HepG2 (cell line): Measurements from ENCODE around the gene BCORL1. TPM values are rescaled to one million over a fixed set of nuclear protein-coding genes. Genes with fewer than 3 reads are reported as not detected.

Experiments used
- ATAC-seq: fragments of 200-7000 bp; cut with Tn5 transposase; 3 replicates; pipeline ENCODE4 v1.9.1; 2020; ENCODE audit warnings: mild to moderate bottlenecking, moderate library complexity
- BruUV-seq: library from RNA; stranded (reverse); fragments of 400-500 nt; replicated peaks from 2 replicates; lab custom pipeline; 2021; lab: Mats Ljungman, UMichigan
- CTCF ChIA-PET: fragments of 300-600 bp; formaldehyde crosslinking; extraction: SDS; loops from one replicate; lab custom pipeline; 2021; ENCODE audit warnings: low total read pairs, inconsistent platforms, low intra/inter-chr PET ratio; lab: Yijun Ruan, JAX
- POLR2A ChIA-PET: fragments of 350-600 bp; sonication (Branson Sonifier 250); formaldehyde crosslinking; loops from one replicate; lab custom pipeline; 2020; ENCODE audit warnings: antibody characterized with exemption, inconsistent platforms; lab: Yijun Ruan, JAX
- DNase-seq: peaks from one replicate; pipeline ENCODE4 v3.0.0-alpha.2; 2015; ENCODE audit warnings: low spot score
- FAIRE-seq: peaks from 3 replicates; lab custom pipeline; 2011; peaks lifted over from hg19 to GRCh38; lab: Jason Lieb, UNC
- H2AFZ ChIP-seq: one replicate; pipeline ENCODE4 v1.6.1; 2011; ENCODE audit warnings: low read length, inconsistent platforms
- H3K27ac ChIP-seq: fragments of 300-600 bp; 3 replicates; pipeline ENCODE4 v1.8.0; 2011; ENCODE audit warnings: mixed run types, mild to moderate bottlenecking, mixed read lengths, low read length, inconsistent platforms; ENCODE audit not compliant: insufficient read depth; ENCODE audit errors: extremely low read length
- H3K27me3 ChIP-seq, 2 experiments: fragments of 200-600 bp in 1 of 2; 2 replicates in 1 of 2; 3 replicates in 1 of 2; pipeline versions ENCODE4 v1.6.0 to v1.8.0; 2011; ENCODE audit warnings: low read length in 2 of 2, mild to moderate bottlenecking in 2 of 2, moderate library complexity in 2 of 2, inconsistent platforms in 1 of 2; ENCODE audit not compliant: insufficient read depth in 2 of 2, control insufficient read depth in 1 of 2
- H3K36me3 ChIP-seq, 2 experiments: fragments of 200-600 bp in 1 of 2; replicated peaks in 1 of 2; 2 replicates in 1 of 2; 3 replicates in 1 of 2; pipeline versions ENCODE4 v1.5.1 to v1.8.0; 2011; ENCODE audit warnings: low read length in 2 of 2, inconsistent platforms in 1 of 2; ENCODE audit not compliant: insufficient read depth in 2 of 2, control insufficient read depth in 1 of 2
- H3K4me1 ChIP-seq: 2 replicates; pipeline ENCODE4 v1.5.1; 2012; ENCODE audit warnings: low read length, inconsistent platforms; ENCODE audit not compliant: insufficient read depth
- H3K4me2 ChIP-seq: 2 replicates; pipeline ENCODE4 v1.6.0; 2011; ENCODE audit warnings: low read depth, low read length, inconsistent platforms
- H3K4me3 ChIP-seq, 3 experiments: fragments of 200-600 bp in 1 of 3; sonication (generic), shearing (Covaris generic) in 1 of 3; replicated peaks in 1 of 3; 2 replicates each; pipeline ENCODE4 v1.5.1; 2011 to 2016; ENCODE audit warnings: low read length in 3 of 3, inconsistent platforms in 2 of 3, low read depth in 2 of 3, mild to moderate bottlenecking in 2 of 3, control low read depth in 1 of 3, mixed read lengths in 1 of 3; ENCODE audit not compliant: insufficient read depth in 1 of 3
- H3K79me2 ChIP-seq: one replicate; pipeline ENCODE4 v1.6.1; 2011; ENCODE audit warnings: low read length, inconsistent platforms; ENCODE audit not compliant: insufficient read depth
- H3K9ac ChIP-seq: 2 replicates; pipeline ENCODE4 v1.6.0; 2011; ENCODE audit warnings: mild to moderate bottlenecking, low read depth, low read length, inconsistent platforms; ENCODE audit not compliant: insufficient read depth
- H3K9me3 ChIP-seq: 2 replicates; pipeline ENCODE4 v1.5.1; 2012; ENCODE audit warnings: mild to moderate bottlenecking, low read length
- H4K20me1 ChIP-seq: 2 replicates; pipeline ENCODE4 v1.6.0; 2011; ENCODE audit warnings: inconsistent platforms, mild to moderate bottlenecking, low read length, moderate library complexity; ENCODE audit not compliant: insufficient read depth
- ADNP ChIP-seq: sonication (generic); formaldehyde crosslinking; IDR thresholded peaks from 2 replicates; pipeline ENCODE4 v1.4.0; 2020; ENCODE audit warnings: missing genetic modification reagents
- GPN1 ChIP-seq: sonication (generic); formaldehyde crosslinking; IDR thresholded peaks from 2 replicates; pipeline ENCODE4 v1.5.1; 2020; ENCODE audit warnings: missing genetic modification reagents, borderline replicate concordance
- ZBTB42 ChIP-seq: sonication (generic); formaldehyde crosslinking; IDR thresholded peaks from 2 replicates; pipeline ENCODE4 v1.5.0; 2020; ENCODE audit warnings: mild to moderate bottlenecking, missing genetic modification reagents
- ZC3H13 ChIP-seq: sonication (generic); formaldehyde crosslinking; IDR thresholded peaks from 2 replicates; pipeline ENCODE4 v1.8.1; 2023; ENCODE audit warnings: mild to moderate bottlenecking, missing genetic modification reagents, moderate library complexity
- ZNF713 ChIP-seq: sonication (generic); formaldehyde crosslinking; IDR thresholded peaks from 2 replicates; pipeline ENCODE4 v1.4.0; 2020; ENCODE audit warnings: mild to moderate bottlenecking, missing genetic modification reagents
- ZNF773 ChIP-seq: sonication (generic); formaldehyde crosslinking; IDR thresholded peaks from 2 replicates; pipeline ENCODE4 v1.4.0; 2020; ENCODE audit warnings: missing genetic modification reagents, borderline replicate concordance
- WGBS: methylation state at CpG from one replicate; pipeline ENCODE4 v1.1.6; 2017; ENCODE audit warnings: low lambda C conversion rate; 5-methylcytosine and 5-hydroxymethylcytosine counted together
- in situ Hi-C: cut with HindIII; loops from 2 replicates; pipeline ENCODE4 v1.10.0; 2017; ENCODE audit warnings: low pct_unique_long_range_greater_than_20kb; ENCODE audit not compliant: extremely low pct_ligation_motif_present
- intact Hi-C: fragments of 100-400 bp; cut with micrococcal nuclease; formaldehyde crosslinking; loops from one replicate; pipeline ENCODE4 v1.10.0; 2022; ENCODE audit not compliant: unreplicated experiment
- polyA plus RNA-seq, 8 experiments: library from polyadenylated mRNA; depleted of rRNA in 3 of 8; stranded (reverse) in 7 of 8; unstranded in 1 of 8; fragments of >200 nt; fragmentation: Illumina TruSeq in 4 of 8; extraction: Trizol in 4 of 8; gene quantifications; 2 replicates each; pipeline versions ENCODE4 v1.2.1 to v1.2.3, GENCODE V29; 2011 to 2016; ENCODE audit warnings: low read depth in 4 of 8, missing spikeins in 1 of 8, mixed read lengths in 1 of 8; ENCODE audit not compliant: insufficient read depth in 1 of 8
- total RNA-seq, 5 experiments: library from RNA; depleted of rRNA; stranded (reverse); fragments of >200 nt; fragmentation: Illumina TruSeq; extraction: Trizol; gene quantifications; 2 replicates each; pipeline ENCODE4 v1.2.3, GENCODE V29; 2016; ENCODE audit warnings: low read depth in 1 of 5
- TF ChIP-seq, protein P1 (sequence below): sonication (generic); formaldehyde crosslinking; conservative IDR thresholded peaks from 2 replicates; pipeline ENCODE4 v1.4.0; 2020; ENCODE audit warnings: mild to moderate bottlenecking, missing genetic modification reagents, moderate library complexity

The BCORL1 gene
- total and polyA plus RNA-seq, 2 of the 13 experiments (the other 11 are each of a cell fraction or from before 2014, with no cell fraction given), result 0.67 to 1.4 TPM

DNA sequence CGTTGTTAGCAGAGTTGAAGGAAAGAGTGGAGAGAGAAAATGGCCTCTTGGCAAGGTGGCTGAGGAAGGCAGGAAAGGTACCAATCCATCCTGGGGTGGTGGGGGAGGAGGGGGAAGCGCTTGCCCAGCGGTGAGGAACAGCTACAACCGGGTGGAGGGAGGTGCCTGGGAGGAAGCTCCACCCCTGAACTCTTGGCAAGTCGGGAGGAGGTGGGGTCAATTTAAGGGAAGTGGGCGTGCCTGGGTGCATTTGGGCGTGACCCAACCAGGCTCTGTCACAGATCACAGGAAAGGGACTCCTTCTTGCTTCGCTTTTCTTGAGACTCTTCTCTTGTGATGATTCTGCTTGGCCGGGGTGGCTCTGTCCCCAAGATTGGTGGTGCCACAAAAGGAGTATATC is 41.7 kb downstream of the BCORL1 start:
- no peak for FAIRE-seq
- no TSS peak for BruUV-seq
- no peaks in the 10 kb centered on the region for H3K4me1 ChIP-seq
- DNase-seq, result no peak
- POLR2A ChIA-PET, result no interaction called here
- no peak overlapping the region for H2AFZ ChIP-seq
- ATAC-seq, result no peak
- H3K79me2 ChIP-seq, result no peaks in the 10 kb centered on the region
- intact Hi-C loops (no loop called here), in situ Hi-C loops (no loop called here)
- CTCF ChIA-PET, result no interaction called here
- no peak overlapping the region for H3K4me3 ChIP-seq
- H3K4me2 ChIP-seq, result no peak overlapping the region
- 89% methylated on average over 4 of the region's 9 CpGs for WGBS
- no peaks in the 10 kb centered on the region for H3K27me3 ChIP-seq
- TF ChIP-seq ZBTB42 (CRISPR knock-in tag) (no peak), ZNF773 (no peak), GPN1 (CRISPR knock-in tag) (no peak), ADNP (CRISPR knock-in tag) (no peak), ZC3H13 (CRISPR knock-in tag) (no peak), ZNF713 (CRISPR knock-in tag) (no peak)
- TF ChIP-seq, protein P1, sequence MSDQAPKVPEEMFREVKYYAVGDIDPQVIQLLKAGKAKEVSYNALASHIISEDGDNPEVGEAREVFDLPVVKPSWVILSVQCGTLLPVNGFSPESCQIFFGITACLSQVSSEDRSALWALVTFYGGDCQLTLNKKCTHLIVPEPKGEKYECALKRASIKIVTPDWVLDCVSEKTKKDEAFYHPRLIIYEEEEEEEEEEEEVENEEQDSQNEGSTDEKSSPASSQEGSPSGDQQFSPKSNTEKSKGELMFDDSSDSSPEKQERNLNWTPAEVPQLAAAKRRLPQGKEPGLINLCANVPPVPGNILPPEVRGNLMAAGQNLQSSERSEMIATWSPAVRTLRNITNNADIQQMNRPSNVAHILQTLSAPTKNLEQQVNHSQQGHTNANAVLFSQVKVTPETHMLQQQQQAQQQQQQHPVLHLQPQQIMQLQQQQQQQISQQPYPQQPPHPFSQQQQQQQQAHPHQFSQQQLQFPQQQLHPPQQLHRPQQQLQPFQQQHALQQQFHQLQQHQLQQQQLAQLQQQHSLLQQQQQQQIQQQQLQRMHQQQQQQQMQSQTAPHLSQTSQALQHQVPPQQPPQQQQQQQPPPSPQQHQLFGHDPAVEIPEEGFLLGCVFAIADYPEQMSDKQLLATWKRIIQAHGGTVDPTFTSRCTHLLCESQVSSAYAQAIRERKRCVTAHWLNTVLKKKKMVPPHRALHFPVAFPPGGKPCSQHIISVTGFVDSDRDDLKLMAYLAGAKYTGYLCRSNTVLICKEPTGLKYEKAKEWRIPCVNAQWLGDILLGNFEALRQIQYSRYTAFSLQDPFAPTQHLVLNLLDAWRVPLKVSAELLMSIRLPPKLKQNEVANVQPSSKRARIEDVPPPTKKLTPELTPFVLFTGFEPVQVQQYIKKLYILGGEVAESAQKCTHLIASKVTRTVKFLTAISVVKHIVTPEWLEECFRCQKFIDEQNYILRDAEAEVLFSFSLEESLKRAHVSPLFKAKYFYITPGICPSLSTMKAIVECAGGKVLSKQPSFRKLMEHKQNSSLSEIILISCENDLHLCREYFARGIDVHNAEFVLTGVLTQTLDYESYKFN (CRISPR knock-in tag), result no peak
- H4K20me1 ChIP-seq, result no peaks in the 10 kb centered on the region
- no peak overlapping the region for H3K27ac ChIP-seq
- H3K9me3 ChIP-seq, result no peaks in the 10 kb centered on the region
- peaks cover 3 to 31% of the 10 kb centered on the region in 2 experiments; a peak in 4 of 5 replicates for H3K36me3 ChIP-seq
- H3K9ac ChIP-seq, result no peak overlapping the region
